WTC11 (cell line): Measurements from ENCODE around the gene EFHD2. TPM values are rescaled to one million over a fixed set of nuclear protein-coding genes. Genes with fewer than 3 reads are reported as not detected.

Experiments used
- ATAC-seq: fragments of 200-7000 bp; cut with Tn5 transposase; 2 replicates; pipeline ENCODE4 v1.10.0; 2021; ENCODE audit warnings: mild to moderate bottlenecking, moderate library complexity
- CTCF ChIA-PET: fragments of 300-600 bp; sonication (Branson Sonifier 250); formaldehyde crosslinking; loops from one replicate; lab custom pipeline; 2021; ENCODE audit warnings: antibody characterized with exemption; lab: Charles Lee
- POLR2A ChIA-PET: fragments of 350-600 bp; sonication (Branson Sonifier 250); formaldehyde crosslinking; loops from one replicate; lab custom pipeline; 2021; ENCODE audit warnings: antibody characterized with exemption; lab: Charles Lee
- DNase-seq: peaks from one replicate; pipeline ENCODE4 v3.0.0; 2021; ENCODE audit warnings: low spot score
- H3K27ac Mint-ChIP-seq: 2 replicates; pipeline ENCODE4 v1.8.0; 2021; ENCODE audit warnings: mixed read lengths
- H3K27me3 Mint-ChIP-seq: 2 replicates; pipeline ENCODE4 v1.8.0; 2021; ENCODE audit warnings: low read depth, mild to moderate bottlenecking, moderate library complexity, mixed read lengths
- H3K36me3 Mint-ChIP-seq: 2 replicates; pipeline ENCODE4 v1.8.0; 2021; ENCODE audit warnings: mixed read lengths
- H3K4me1 Mint-ChIP-seq: 2 replicates; pipeline ENCODE4 v1.8.0; 2022; ENCODE audit warnings: mixed read lengths
- H3K4me3 Mint-ChIP-seq: 2 replicates; pipeline ENCODE4 v1.8.0; 2021; ENCODE audit warnings: mild to moderate bottlenecking, moderate library complexity, mixed read lengths
- H3K9me3 Mint-ChIP-seq: 2 replicates; pipeline ENCODE4 v1.8.0; 2021; ENCODE audit warnings: mixed read lengths
- ATF1 ChIP-seq: sonication (generic); formaldehyde crosslinking; IDR thresholded peaks from 2 replicates; pipeline ENCODE4 v1.8.1; 2023; ENCODE audit warnings: mild to moderate bottlenecking, moderate library complexity, missing genetic modification reagents
- CREB1 ChIP-seq: sonication (generic); formaldehyde crosslinking; IDR thresholded peaks from 2 replicates; pipeline ENCODE4 v1.8.0; 2023; ENCODE audit warnings: mild to moderate bottlenecking, missing genetic modification reagents
- CREM ChIP-seq: sonication (generic); formaldehyde crosslinking; IDR thresholded peaks from 2 replicates; pipeline ENCODE4 v1.8.1; 2022; ENCODE audit warnings: mild to moderate bottlenecking, missing genetic modification reagents, moderate library complexity
- FOXK1 ChIP-seq: sonication (generic); formaldehyde crosslinking; IDR thresholded peaks from 2 replicates; pipeline ENCODE4 v1.8.0; 2022; ENCODE audit warnings: mild to moderate bottlenecking, moderate library complexity, missing genetic modification reagents
- FOXP1 ChIP-seq: sonication (generic); formaldehyde crosslinking; IDR thresholded peaks from 2 replicates; pipeline ENCODE4 v1.8.0; 2022; ENCODE audit warnings: missing genetic modification reagents, mild to moderate bottlenecking, moderate library complexity, borderline replicate concordance
- GABPB1 ChIP-seq: sonication (generic); formaldehyde crosslinking; IDR thresholded peaks from 2 replicates; pipeline ENCODE4 v1.8.1; 2023; ENCODE audit warnings: mild to moderate bottlenecking, missing genetic modification reagents
- PRRX2 ChIP-seq: fragments of 250-450 bp; sonication (Bioruptor Pico); IDR thresholded peaks from 2 replicates; pipeline ENCODE4 v1.8.0; 2021; ENCODE audit warnings: mild to moderate bottlenecking
- RELA ChIP-seq: sonication (generic); formaldehyde crosslinking; IDR thresholded peaks from 2 replicates; pipeline ENCODE4 v1.8.1; 2022; ENCODE audit warnings: missing genetic modification reagents, mild to moderate bottlenecking, borderline replicate concordance
- SMAD3 ChIP-seq: sonication (generic); formaldehyde crosslinking; IDR thresholded peaks from 2 replicates; pipeline ENCODE4 v1.8.0; 2022; ENCODE audit warnings: missing genetic modification reagents, mild to moderate bottlenecking, borderline replicate concordance
- ZBTB21 ChIP-seq: sonication (generic); formaldehyde crosslinking; IDR thresholded peaks from 2 replicates; pipeline ENCODE4 v1.8.1; 2023; ENCODE audit warnings: mild to moderate bottlenecking, missing genetic modification reagents, borderline replicate concordance
- ZNF138 ChIP-seq: sonication (generic); formaldehyde crosslinking; conservative IDR thresholded peaks from 2 replicates; pipeline ENCODE4 v1.8.1; 2022; ENCODE audit warnings: mild to moderate bottlenecking, moderate library complexity, missing genetic modification reagents
- ZNF263 ChIP-seq: sonication (generic); formaldehyde crosslinking; IDR thresholded peaks from 2 replicates; pipeline ENCODE4 v1.8.1; 2022; ENCODE audit warnings: low read depth, mild to moderate bottlenecking, moderate library complexity, missing genetic modification reagents
- ZNF396 ChIP-seq: fragments of 250-450 bp; sonication (Bioruptor Pico); IDR thresholded peaks from 2 replicates; pipeline ENCODE4 v1.8.0; 2021; ENCODE audit warnings: mild to moderate bottlenecking, moderate library complexity, borderline replicate concordance
- ZNF416 ChIP-seq: fragments of 250-450 bp; sonication (Bioruptor Pico); IDR thresholded peaks from 2 replicates; pipeline ENCODE4 v1.9.0; 2021; ENCODE audit warnings: mild to moderate bottlenecking, inconsistent platforms
- total RNA-seq: library from RNA; stranded (reverse); gene quantifications from 3 replicates; pipeline ENCODE4 v1.2.3, GENCODE V29; 2021
- TF ChIP-seq, protein P1 (sequence below): sonication (generic); formaldehyde crosslinking; IDR thresholded peaks from 2 replicates; pipeline ENCODE4 v1.8.1; 2023; ENCODE audit warnings: mild to moderate bottlenecking, missing genetic modification reagents, borderline replicate concordance
- TF ChIP-seq, protein P2 (sequence below): sonication (generic); formaldehyde crosslinking; IDR thresholded peaks from 2 replicates; pipeline ENCODE4 v1.8.0; 2022; ENCODE audit warnings: mild to moderate bottlenecking, missing genetic modification reagents
- TF ChIP-seq, protein P3 (sequence below): sonication (generic); formaldehyde crosslinking; IDR thresholded peaks from 2 replicates; pipeline ENCODE4 v1.8.1; 2023; ENCODE audit warnings: mild to moderate bottlenecking, missing genetic modification reagents, moderate library complexity
- TF ChIP-seq, protein P4 (sequence below): sonication (generic); formaldehyde crosslinking; IDR thresholded peaks from 2 replicates; pipeline ENCODE4 v1.8.1; 2022; ENCODE audit warnings: missing genetic modification reagents, borderline replicate concordance
- TF ChIP-seq, protein P5 (sequence below): sonication (generic); formaldehyde crosslinking; IDR thresholded peaks from 2 replicates; pipeline ENCODE4 v1.8.0; 2023; ENCODE audit warnings: missing genetic modification reagents, mild to moderate bottlenecking, borderline replicate concordance
- TF ChIP-seq, protein P6 (sequence below): sonication (generic); formaldehyde crosslinking; conservative IDR thresholded peaks from 2 replicates; pipeline ENCODE4 v1.8.1; 2023; ENCODE audit warnings: mild to moderate bottlenecking, low read depth, missing genetic modification reagents, moderate library complexity
- TF ChIP-seq, protein P7 (sequence below): sonication (generic); formaldehyde crosslinking; IDR thresholded peaks from 2 replicates; pipeline ENCODE4 v1.8.1; 2022; ENCODE audit warnings: mild to moderate bottlenecking, moderate library complexity, missing genetic modification reagents

EFHD2 gene
- total RNA-seq, 1 experiment from 2014 or later = 23.8 TPM

DNA sequence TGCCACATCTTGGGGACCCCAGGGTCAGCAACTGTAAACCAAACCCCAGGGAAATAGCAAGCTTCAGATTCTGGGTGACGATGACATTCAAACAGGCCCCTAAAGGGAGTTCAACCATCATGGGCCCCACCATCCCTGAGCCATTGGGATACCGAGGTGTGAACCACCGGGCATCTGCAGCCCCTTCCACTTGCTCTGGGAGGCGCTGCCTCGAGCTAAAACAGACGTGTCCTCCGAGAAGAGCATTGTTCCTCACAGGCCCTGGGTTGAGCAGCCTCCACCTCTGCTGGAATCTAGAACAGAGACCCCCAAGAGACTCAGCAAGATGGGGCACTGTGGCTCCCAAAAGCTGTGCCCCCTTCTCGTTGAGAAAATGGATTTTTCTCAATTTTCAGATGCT, 19.0 kb upstream of the EFHD2 start:
- no peak overlapping the region for H3K4me3 Mint-ChIP-seq
- POLR2A ChIA-PET = no interaction called here
- peaks cover 46% of the 10 kb centered on the region for H3K27me3 Mint-ChIP-seq
- no peak overlapping the region for H3K27ac Mint-ChIP-seq
- no peak for TF ChIP-seq PRRX2
- TF ChIP-seq, protein P1, sequence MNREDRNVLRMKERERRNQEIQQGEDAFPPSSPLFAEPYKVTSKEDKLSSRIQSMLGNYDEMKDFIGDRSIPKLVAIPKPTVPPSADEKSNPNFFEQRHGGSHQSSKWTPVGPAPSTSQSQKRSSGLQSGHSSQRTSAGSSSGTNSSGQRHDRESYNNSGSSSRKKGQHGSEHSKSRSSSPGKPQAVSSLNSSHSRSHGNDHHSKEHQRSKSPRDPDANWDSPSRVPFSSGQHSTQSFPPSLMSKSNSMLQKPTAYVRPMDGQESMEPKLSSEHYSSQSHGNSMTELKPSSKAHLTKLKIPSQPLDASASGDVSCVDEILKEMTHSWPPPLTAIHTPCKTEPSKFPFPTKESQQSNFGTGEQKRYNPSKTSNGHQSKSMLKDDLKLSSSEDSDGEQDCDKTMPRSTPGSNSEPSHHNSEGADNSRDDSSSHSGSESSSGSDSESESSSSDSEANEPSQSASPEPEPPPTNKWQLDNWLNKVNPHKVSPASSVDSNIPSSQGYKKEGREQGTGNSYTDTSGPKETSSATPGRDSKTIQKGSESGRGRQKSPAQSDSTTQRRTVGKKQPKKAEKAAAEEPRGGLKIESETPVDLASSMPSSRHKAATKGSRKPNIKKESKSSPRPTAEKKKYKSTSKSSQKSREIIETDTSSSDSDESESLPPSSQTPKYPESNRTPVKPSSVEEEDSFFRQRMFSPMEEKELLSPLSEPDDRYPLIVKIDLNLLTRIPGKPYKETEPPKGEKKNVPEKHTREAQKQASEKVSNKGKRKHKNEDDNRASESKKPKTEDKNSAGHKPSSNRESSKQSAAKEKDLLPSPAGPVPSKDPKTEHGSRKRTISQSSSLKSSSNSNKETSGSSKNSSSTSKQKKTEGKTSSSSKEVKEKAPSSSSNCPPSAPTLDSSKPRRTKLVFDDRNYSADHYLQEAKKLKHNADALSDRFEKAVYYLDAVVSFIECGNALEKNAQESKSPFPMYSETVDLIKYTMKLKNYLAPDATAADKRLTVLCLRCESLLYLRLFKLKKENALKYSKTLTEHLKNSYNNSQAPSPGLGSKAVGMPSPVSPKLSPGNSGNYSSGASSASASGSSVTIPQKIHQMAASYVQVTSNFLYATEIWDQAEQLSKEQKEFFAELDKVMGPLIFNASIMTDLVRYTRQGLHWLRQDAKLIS = no peak
- TF ChIP-seq, protein P2, sequence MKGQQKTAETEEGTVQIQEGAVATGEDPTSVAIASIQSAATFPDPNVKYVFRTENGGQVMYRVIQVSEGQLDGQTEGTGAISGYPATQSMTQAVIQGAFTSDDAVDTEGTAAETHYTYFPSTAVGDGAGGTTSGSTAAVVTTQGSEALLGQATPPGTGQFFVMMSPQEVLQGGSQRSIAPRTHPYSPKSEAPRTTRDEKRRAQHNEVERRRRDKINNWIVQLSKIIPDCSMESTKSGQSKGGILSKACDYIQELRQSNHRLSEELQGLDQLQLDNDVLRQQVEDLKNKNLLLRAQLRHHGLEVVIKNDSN = no peak
- TF ChIP-seq FOXP1 (CRISPR knock-in tag) = no peak
- TF ChIP-seq FOXK1 = no peak
- no peak for TF ChIP-seq CREB1
- TF ChIP-seq, protein P3, sequence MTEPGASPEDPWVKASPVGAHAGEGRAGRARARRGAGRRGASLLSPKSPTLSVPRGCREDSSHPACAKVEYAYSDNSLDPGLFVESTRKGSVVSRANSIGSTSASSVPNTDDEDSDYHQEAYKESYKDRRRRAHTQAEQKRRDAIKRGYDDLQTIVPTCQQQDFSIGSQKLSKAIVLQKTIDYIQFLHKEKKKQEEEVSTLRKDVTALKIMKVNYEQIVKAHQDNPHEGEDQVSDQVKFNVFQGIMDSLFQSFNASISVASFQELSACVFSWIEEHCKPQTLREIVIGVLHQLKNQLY (CRISPR knock-in tag) = no peak
- TF ChIP-seq ATF1 (CRISPR knock-in tag) = no peak
- no peak for TF ChIP-seq ZNF396
- ATAC-seq (peak; percentile 46), DNase-seq (no peak)
- H3K36me3 Mint-ChIP-seq = no peaks in the 10 kb centered on the region
- H3K4me1 Mint-ChIP-seq = peaks cover 32% of the 10 kb centered on the region
- H3K9me3 Mint-ChIP-seq = no peaks in the 10 kb centered on the region
- CTCF ChIA-PET = interaction anchor here (0.5 to 1.9 kb wide), 6 partner anchors 8 to 526 kb away, joined by 3 to 7 read pairs (median 4); no protein-coding TSS in a partner anchor

DNA sequence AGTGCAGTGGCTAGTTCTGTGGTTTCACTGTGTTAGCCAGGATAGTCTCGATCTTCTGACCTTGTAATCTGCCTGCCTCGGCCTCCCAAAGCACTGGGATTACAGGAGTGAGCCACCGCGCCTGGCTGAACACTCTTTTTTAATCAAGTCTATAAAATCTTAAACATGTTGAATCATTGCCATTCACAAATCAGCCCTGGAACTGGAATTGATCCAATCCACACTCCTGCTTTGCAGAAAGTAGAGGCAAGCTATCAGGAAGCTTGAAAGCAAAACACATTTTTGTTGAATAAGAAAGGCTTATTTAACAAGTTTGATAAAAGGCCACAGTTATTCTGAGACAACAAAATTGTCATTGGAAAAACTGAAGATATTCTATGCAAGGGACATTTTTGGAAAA, 18.3 kb upstream of the EFHD2 start:
- ATAC-seq = no peak
- H3K4me1 Mint-ChIP-seq = peaks cover 25% of the 10 kb centered on the region
- no peak overlapping the region for H3K27ac Mint-ChIP-seq
- ChIA-PET CTCF (interaction anchor here (1.2 to 1.9 kb wide), 2 partner anchors 58 to 68 kb away, joined by 4 read pairs; no protein-coding TSS in a partner anchor), POLR2A (interaction anchor here (0.6 kb wide), 1 partner anchor 143 kb away, joined by 3 read pairs; no protein-coding TSS in a partner anchor)
- H3K9me3 Mint-ChIP-seq = no peaks in the 10 kb centered on the region
- no peaks in the 10 kb centered on the region for H3K36me3 Mint-ChIP-seq
- H3K4me3 Mint-ChIP-seq = no peak overlapping the region
- DNase-seq = no peak
- H3K27me3 Mint-ChIP-seq = peaks cover 39% of the 10 kb centered on the region
- TF ChIP-seq, protein P4, sequence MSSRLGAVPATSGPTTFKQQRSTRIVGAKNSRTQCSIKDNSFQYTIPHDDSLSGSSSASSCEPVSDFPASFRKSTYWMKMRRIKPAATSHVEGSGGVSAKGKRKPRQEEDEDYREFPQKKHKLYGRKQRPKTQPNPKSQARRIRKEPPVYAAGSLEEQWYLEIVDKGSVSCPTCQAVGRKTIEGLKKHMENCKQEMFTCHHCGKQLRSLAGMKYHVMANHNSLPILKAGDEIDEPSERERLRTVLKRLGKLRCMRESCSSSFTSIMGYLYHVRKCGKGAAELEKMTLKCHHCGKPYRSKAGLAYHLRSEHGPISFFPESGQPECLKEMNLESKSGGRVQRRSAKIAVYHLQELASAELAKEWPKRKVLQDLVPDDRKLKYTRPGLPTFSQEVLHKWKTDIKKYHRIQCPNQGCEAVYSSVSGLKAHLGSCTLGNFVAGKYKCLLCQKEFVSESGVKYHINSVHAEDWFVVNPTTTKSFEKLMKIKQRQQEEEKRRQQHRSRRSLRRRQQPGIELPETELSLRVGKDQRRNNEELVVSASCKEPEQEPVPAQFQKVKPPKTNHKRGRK (CRISPR knock-in tag) = no peak
- TF ChIP-seq ZBTB21 (CRISPR knock-in tag) (no peak), ZNF263 (CRISPR knock-in tag) (no peak), ZNF138 (CRISPR knock-in tag) (no peak), ZNF416 (no peak), GABPB1 (no peak), CREM (no peak), SMAD3 (no peak), RELA (CRISPR knock-in tag) (no peak), CREB1 (no peak)
- TF ChIP-seq, protein P5, sequence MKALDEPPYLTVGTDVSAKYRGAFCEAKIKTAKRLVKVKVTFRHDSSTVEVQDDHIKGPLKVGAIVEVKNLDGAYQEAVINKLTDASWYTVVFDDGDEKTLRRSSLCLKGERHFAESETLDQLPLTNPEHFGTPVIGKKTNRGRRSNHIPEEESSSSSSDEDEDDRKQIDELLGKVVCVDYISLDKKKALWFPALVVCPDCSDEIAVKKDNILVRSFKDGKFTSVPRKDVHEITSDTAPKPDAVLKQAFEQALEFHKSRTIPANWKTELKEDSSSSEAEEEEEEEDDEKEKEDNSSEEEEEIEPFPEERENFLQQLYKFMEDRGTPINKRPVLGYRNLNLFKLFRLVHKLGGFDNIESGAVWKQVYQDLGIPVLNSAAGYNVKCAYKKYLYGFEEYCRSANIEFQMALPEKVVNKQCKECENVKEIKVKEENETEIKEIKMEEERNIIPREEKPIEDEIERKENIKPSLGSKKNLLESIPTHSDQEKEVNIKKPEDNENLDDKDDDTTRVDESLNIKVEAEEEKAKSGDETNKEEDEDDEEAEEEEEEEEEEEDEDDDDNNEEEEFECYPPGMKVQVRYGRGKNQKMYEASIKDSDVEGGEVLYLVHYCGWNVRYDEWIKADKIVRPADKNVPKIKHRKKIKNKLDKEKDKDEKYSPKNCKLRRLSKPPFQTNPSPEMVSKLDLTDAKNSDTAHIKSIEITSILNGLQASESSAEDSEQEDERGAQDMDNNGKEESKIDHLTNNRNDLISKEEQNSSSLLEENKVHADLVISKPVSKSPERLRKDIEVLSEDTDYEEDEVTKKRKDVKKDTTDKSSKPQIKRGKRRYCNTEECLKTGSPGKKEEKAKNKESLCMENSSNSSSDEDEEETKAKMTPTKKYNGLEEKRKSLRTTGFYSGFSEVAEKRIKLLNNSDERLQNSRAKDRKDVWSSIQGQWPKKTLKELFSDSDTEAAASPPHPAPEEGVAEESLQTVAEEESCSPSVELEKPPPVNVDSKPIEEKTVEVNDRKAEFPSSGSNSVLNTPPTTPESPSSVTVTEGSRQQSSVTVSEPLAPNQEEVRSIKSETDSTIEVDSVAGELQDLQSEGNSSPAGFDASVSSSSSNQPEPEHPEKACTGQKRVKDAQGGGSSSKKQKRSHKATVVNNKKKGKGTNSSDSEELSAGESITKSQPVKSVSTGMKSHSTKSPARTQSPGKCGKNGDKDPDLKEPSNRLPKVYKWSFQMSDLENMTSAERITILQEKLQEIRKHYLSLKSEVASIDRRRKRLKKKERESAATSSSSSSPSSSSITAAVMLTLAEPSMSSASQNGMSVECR (CRISPR knock-in tag) = no peak
- TF ChIP-seq, protein P6, sequence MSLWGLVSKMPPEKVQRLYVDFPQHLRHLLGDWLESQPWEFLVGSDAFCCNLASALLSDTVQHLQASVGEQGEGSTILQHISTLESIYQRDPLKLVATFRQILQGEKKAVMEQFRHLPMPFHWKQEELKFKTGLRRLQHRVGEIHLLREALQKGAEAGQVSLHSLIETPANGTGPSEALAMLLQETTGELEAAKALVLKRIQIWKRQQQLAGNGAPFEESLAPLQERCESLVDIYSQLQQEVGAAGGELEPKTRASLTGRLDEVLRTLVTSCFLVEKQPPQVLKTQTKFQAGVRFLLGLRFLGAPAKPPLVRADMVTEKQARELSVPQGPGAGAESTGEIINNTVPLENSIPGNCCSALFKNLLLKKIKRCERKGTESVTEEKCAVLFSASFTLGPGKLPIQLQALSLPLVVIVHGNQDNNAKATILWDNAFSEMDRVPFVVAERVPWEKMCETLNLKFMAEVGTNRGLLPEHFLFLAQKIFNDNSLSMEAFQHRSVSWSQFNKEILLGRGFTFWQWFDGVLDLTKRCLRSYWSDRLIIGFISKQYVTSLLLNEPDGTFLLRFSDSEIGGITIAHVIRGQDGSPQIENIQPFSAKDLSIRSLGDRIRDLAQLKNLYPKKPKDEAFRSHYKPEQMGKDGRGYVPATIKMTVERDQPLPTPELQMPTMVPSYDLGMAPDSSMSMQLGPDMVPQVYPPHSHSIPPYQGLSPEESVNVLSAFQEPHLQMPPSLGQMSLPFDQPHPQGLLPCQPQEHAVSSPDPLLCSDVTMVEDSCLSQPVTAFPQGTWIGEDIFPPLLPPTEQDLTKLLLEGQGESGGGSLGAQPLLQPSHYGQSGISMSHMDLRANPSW (CRISPR knock-in tag) = no peak
- TF ChIP-seq, protein P7, sequence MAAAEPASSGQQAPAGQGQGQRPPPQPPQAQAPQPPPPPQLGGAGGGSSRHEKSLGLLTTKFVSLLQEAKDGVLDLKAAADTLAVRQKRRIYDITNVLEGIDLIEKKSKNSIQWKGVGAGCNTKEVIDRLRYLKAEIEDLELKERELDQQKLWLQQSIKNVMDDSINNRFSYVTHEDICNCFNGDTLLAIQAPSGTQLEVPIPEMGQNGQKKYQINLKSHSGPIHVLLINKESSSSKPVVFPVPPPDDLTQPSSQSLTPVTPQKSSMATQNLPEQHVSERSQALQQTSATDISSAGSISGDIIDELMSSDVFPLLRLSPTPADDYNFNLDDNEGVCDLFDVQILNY (CRISPR knock-in tag) = no peak
- TF ChIP-seq, all 79 proteins: peak for 0
